Lower lobe of right lung (tissue), 2 donors: ENCODE measurements around the gene RASSF5. TPM values are rescaled to one million over a fixed set of nuclear protein-coding genes. Genes with fewer than 3 reads are reported as not detected.
A peak's percentile ranks its signal among the peaks of the same experiment; 100 is the strongest.

ENCODE experiments used
- ATAC-seq, 2 donors: fragments of 200-7000 bp; cut with Tn5 transposase; one replicate each; pipeline ENCODE4 v1.9.1; 2020 to 2022; ENCODE audit warnings: mild to moderate bottlenecking in 2 of 2, moderate library complexity in 2 of 2
- DNase-seq: peaks from one replicate; pipeline ENCODE4 v3.0.0-alpha.2; 2020
- H3K27ac ChIP-seq: fragments of 200-600 bp; one replicate; pipeline ENCODE4 v1.8.0; 2022
- H3K27me3 ChIP-seq: fragments of 200-600 bp; one replicate; pipeline ENCODE4 v1.8.0; 2022; ENCODE audit warnings: low read depth
- H3K36me3 ChIP-seq: fragments of 200-600 bp; one replicate; pipeline ENCODE4 v1.8.0; 2022; ENCODE audit warnings: mild to moderate bottlenecking
- H3K4me1 ChIP-seq: fragments of 200-600 bp; one replicate; pipeline ENCODE4 v1.8.0; 2022
- H3K4me3 ChIP-seq: fragments of 200-600 bp; one replicate; pipeline ENCODE4 v1.8.0; 2022; ENCODE audit warnings: mild to moderate bottlenecking
- H3K9me3 ChIP-seq: fragments of 200-600 bp; one replicate; pipeline ENCODE4 v1.8.0; 2022
- CTCF ChIP-seq: fragments of 200-600 bp; IDR thresholded peaks from one replicate; pipeline ENCODE4 v1.8.0; 2022; ENCODE audit warnings: antibody characterized with exemption, mild to moderate bottlenecking
- intact Hi-C: fragments of 100-400 bp; cut with DNase I; formaldehyde crosslinking; loops from one replicate; pipeline ENCODE4 v1.11.0; 2022
- total RNA-seq: library from RNA; stranded (reverse); fragmentation: NEBNext Ultra II Directional; extraction: Animal tissue kit (Norgen Biotek cat#: 25700); gene quantifications from one replicate; pipeline ENCODE4 v1.2.1, GENCODE V29; 2021
- donor health status: DM: no; HTN: yes; CAD: no; lungs with severe emphysema.

Gene RASSF5
- total RNA-seq, 1 donor from 2014 or later: 48.2 TPM

- Histone ChIP-seq H3K4me1 (peaks cover 81% of the 10 kb centered on the region), H3K36me3 (no peaks in the 10 kb centered on the region), H3K9me3 (no peaks in the 10 kb centered on the region), H3K27ac (peak overlapping the region; percentile 4), H3K4me3 (peak overlapping the region; percentile 77), H3K27me3 (peaks cover 4% of the 10 kb centered on the region)
- intact Hi-C loops: no loop called here
- DNase-seq (no peak), ATAC-seq (no peak)
- TF ChIP-seq CTCF: no peak
Measured at GRCh38 chr1:206509612-206510257, 2.4 kb downstream of the RASSF5 start.

GRCh38 chr1:206510371-206510770 is 3.0 kb downstream of the RASSF5 start:
- Histone ChIP-seq H3K27ac (no peak overlapping the region), H3K4me3 (no peak overlapping the region), H3K4me1 (peaks cover 84% of the 10 kb centered on the region), H3K9me3 (no peaks in the 10 kb centered on the region), H3K36me3 (no peaks in the 10 kb centered on the region), H3K27me3 (peaks cover 4% of the 10 kb centered on the region)
- TF ChIP-seq CTCF: no peak
- ATAC-seq (no peak), DNase-seq (no peak)
- intact Hi-C loops: no loop called here

- Histone ChIP-seq H3K36me3 (no peaks in the 10 kb centered on the region), H3K4me3 (no peak overlapping the region), H3K9me3 (no peaks in the 10 kb centered on the region), H3K27me3 (peaks cover 4% of the 10 kb centered on the region), H3K27ac (peak overlapping the region; percentile 80), H3K4me1 (peaks cover 82% of the 10 kb centered on the region)
- intact Hi-C loops: no loop called here
- ATAC-seq: no peak
- DNase-seq: no peak
- TF ChIP-seq CTCF: no peak
Measured at GRCh38 chr1:206511362-206512057, 4.2 kb downstream of the RASSF5 start.

GRCh38 chr1:206512058-206512850 is 4.9 kb downstream of the RASSF5 start:
- Histone ChIP-seq H3K27ac (peak overlapping the region; percentile 80), H3K4me3 (no peak overlapping the region), H3K36me3 (no peaks in the 10 kb centered on the region), H3K4me1 (peaks cover 78% of the 10 kb centered on the region), H3K9me3 (no peaks in the 10 kb centered on the region), H3K27me3 (peaks cover 4% of the 10 kb centered on the region)
- TF ChIP-seq CTCF: no peak
- ATAC-seq: no peak
- intact Hi-C loops: no loop called here
- DNase-seq: no peak

- no peak for TF ChIP-seq CTCF
- no peaks in the 10 kb centered on the region for H3K9me3 ChIP-seq
- no peaks in the 10 kb centered on the region for H3K36me3 ChIP-seq
- DNase-seq: no peak
- ATAC-seq: peak; percentile 46 to 59
- no peak overlapping the region for H3K4me3 ChIP-seq
- peaks cover 4% of the 10 kb centered on the region for H3K27me3 ChIP-seq
- H3K4me1 ChIP-seq: peaks cover 77% of the 10 kb centered on the region
- H3K27ac ChIP-seq: peak overlapping the region; percentile 80
- intact Hi-C loops: no loop called here
Measured at GRCh38 chr1:206512851-206513180, 5.5 kb downstream of the RASSF5 start.
